ENCODE results near the gene ZDHHC13.

The ZDHHC13 gene

GRCh38 chr11:19160847-19161246, 43.9 kb downstream of the ZDHHC13 start:
- TF ChIP-seq CTCF (IDR thresholded peaks at IDR 0.05) = no peak
- H3K27ac ChIP-seq = no peak overlapping the region
- peaks cover 80% of the 10 kb centered on the region for H3K36me3 ChIP-seq
- no peaks in the 10 kb centered on the region for H3K9me3 ChIP-seq
- H3K27me3 ChIP-seq = no peaks in the 10 kb centered on the region
- H3K4me3 ChIP-seq (ENCODE audit: low read depth in 1 of 2, low read length in 1 of 2) = no peak overlapping the region
- no peaks in the 10 kb centered on the region for H3K4me1 ChIP-seq (ENCODE audit: control insufficient read depth in 1 of 2, insufficient read depth in 1 of 2, low read depth in 1 of 2, low read length in 1 of 2)

- no peak for TF ChIP-seq CTCF (IDR thresholded peaks at IDR 0.05)
- Histone ChIP-seq H3K27ac (no peak overlapping the region), H3K4me1 (ENCODE audit: control insufficient read depth in 1 of 2, insufficient read depth in 1 of 2, low read depth in 1 of 2, low read length in 1 of 2) (no peaks in the 10 kb centered on the region)
Measured at GRCh38 chr11:19161651-19162050, 44.7 kb downstream of the ZDHHC13 start.

GRCh38 chr11:19162951-19163505, 46.1 kb downstream of the ZDHHC13 start:
- TF ChIP-seq CTCF (IDR thresholded peaks at IDR 0.05) = no peak

More at GRCh38 chr11:19161651-19162050, 44.7 kb downstream of the ZDHHC13 start:
- no peaks in the 10 kb centered on the region for H3K27me3 ChIP-seq
- no peaks in the 10 kb centered on the region for H3K9me3 ChIP-seq
- H3K36me3 ChIP-seq = peaks cover 80% of the 10 kb centered on the region
- no peak overlapping the region for H3K4me3 ChIP-seq (ENCODE audit: low read depth in 1 of 2, low read length in 1 of 2)

GRCh38 chr11:19163617-19164016, 46.6 kb downstream of the ZDHHC13 start:
- Histone ChIP-seq H3K4me1 (ENCODE audit: control insufficient read depth in 1 of 2, insufficient read depth in 1 of 2, low read depth in 1 of 2, low read length in 1 of 2) (no peaks in the 10 kb centered on the region), H3K9me3 (no peaks in the 10 kb centered on the region), H3K36me3 (peaks cover 86% of the 10 kb centered on the region), H3K27me3 (no peaks in the 10 kb centered on the region), H3K4me3 (ENCODE audit: low read depth in 1 of 2, low read length in 1 of 2) (no peak overlapping the region), H3K27ac (no peak overlapping the region)
- no peak for TF ChIP-seq CTCF (IDR thresholded peaks at IDR 0.05)

More at GRCh38 chr11:19162951-19163505, 46.1 kb downstream of the ZDHHC13 start:
- peaks cover 80% of the 10 kb centered on the region for H3K36me3 ChIP-seq
- no peak overlapping the region for H3K4me3 ChIP-seq (ENCODE audit: low read depth in 1 of 2, low read length in 1 of 2)
- H3K4me1 ChIP-seq (ENCODE audit: control insufficient read depth in 1 of 2, insufficient read depth in 1 of 2, low read depth in 1 of 2, low read length in 1 of 2) = no peaks in the 10 kb centered on the region
- no peak overlapping the region for H3K27ac ChIP-seq
- H3K27me3 ChIP-seq = no peaks in the 10 kb centered on the region
- no peaks in the 10 kb centered on the region for H3K9me3 ChIP-seq

GRCh38 chr11:19164230-19164855, 47.4 kb downstream of the ZDHHC13 start:
- TF ChIP-seq CTCF (IDR thresholded peaks at IDR 0.05) = no peak
- Histone ChIP-seq H3K4me1 (ENCODE audit: control insufficient read depth in 1 of 2, insufficient read depth in 1 of 2, low read depth in 1 of 2, low read length in 1 of 2) (no peaks in the 10 kb centered on the region), H3K9me3 (no peaks in the 10 kb centered on the region)

More at GRCh38 chr11:19164230-19164855, 47.4 kb downstream of the ZDHHC13 start:
- H3K36me3 ChIP-seq = peaks cover 89% of the 10 kb centered on the region
- H3K4me3 ChIP-seq (ENCODE audit: low read depth in 1 of 2, low read length in 1 of 2) = no peak overlapping the region
- H3K27me3 ChIP-seq = no peaks in the 10 kb centered on the region
- H3K27ac ChIP-seq = no peak overlapping the region

Data from neutrophil (primary cell).